ENCODE measurements around the gene CIDEA.
"Not testable (repeated sequence)": the region's sequence is repeated elsewhere in the genome, so short reads cannot be mapped to it uniquely, and the experiment has no call there.

- TF ChIP-seq CTCF, POLR2A (IDR thresholded peaks at IDR 0.05): not testable (repeated sequence)
These were observed 45.6 kb upstream of the CIDEA start for GRCh38 chr18:12208296-12209153.

All from testis (tissue), 2 donors.